GM19372 (cell line): ENCODE results near the gene TRANK1.
"Not testable (repeated sequence)": the region's sequence is repeated elsewhere in the genome, so short reads cannot be mapped to it uniquely, and the experiment has no call there.

ENCODE experiments used
- ATAC-seq: cut with Tn5 transposase; IDR thresholded peaks from one replicate; pipeline ENCODE4 v1.9.1; 2021; ENCODE audit warnings: mild to moderate bottlenecking, low read depth, moderate library complexity; ENCODE audit not compliant: unreplicated experiment

Gene TRANK1

GRCh38 chr3:36894914-36895313 is 49.9 kb downstream of the TRANK1 start:
- no peak for ATAC-seq

DNA sequence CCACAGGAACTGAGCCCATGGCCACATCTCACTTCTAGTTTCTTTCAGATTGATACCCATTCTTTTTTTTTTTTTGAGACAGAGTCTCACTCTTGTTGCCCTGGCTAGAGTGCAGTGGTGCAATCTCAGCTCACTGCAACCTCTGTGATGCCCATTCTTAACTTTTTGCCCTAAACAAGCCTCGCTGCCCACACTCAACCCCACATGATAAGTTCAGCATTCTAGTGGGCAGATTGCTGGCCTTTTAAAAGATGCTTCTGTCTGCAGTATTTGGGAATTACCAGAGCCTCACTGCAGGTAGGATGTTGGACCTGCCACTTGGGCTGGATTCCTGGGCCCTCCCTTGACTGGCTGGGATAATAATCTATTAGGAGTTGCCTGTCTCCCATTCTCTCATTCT is 51.0 kb downstream of the TRANK1 start:
- no peak for ATAC-seq

DNA sequence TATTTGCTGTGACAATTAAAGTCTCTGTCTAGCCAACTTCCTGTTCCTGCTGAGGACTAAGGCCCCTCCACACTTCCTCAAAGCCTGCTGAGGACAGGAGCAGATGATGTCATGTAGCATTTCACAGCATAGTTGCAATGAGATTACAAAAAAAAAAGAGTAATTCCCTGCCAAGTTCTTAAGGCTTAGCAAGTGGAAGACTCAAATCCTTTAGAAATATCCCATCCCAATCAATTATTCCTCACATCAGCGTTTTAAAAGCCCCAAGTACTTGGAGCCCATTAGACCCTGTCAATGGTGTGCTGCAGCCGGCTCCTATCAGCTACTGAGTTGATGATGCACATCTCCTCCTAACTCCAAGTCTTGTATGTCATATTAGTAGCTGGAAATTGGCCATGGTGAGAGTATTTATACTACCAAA is 51.7 kb downstream of the TRANK1 start:
- peak; percentile 43 for ATAC-seq

- ATAC-seq = no peak
These were observed 52.3 kb downstream of the TRANK1 start for GRCh38 chr3:36892457-36893136.

GRCh38 chr3:36891701-36892160 is 53.1 kb downstream of the TRANK1 start:
- ATAC-seq = peak; percentile 69

DNA sequence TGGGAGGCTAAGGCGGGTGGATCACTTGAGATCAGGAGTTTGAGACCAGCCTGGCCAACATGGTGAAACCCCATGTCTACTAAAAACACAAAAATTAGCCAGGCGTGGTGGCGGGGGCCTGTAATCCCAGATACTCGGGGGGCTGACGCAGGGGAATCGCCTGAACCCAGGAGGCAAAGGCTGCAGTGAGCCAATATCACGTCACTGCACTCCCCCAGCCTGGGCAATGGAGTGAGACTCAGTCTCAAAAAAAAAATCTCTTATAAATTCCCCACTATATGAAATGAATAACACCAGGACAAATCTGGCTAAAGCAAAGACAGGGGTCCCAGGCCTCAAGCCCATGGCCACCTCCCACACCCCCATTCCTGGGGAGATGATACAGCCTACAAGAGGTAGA is 53.8 kb downstream of the TRANK1 start:
- not testable (repeated sequence) for ATAC-seq

GRCh38 chr3:36890261-36890660 is 54.6 kb downstream of the TRANK1 start:
- ATAC-seq = no peak

- ATAC-seq = no peak
These were observed 63.1 kb downstream of the TRANK1 start for GRCh38 chr3:36881735-36882134.

GRCh38 chr3:36879842-36880241 is 65.0 kb downstream of the TRANK1 start:
- not testable (repeated sequence) for ATAC-seq

DNA sequence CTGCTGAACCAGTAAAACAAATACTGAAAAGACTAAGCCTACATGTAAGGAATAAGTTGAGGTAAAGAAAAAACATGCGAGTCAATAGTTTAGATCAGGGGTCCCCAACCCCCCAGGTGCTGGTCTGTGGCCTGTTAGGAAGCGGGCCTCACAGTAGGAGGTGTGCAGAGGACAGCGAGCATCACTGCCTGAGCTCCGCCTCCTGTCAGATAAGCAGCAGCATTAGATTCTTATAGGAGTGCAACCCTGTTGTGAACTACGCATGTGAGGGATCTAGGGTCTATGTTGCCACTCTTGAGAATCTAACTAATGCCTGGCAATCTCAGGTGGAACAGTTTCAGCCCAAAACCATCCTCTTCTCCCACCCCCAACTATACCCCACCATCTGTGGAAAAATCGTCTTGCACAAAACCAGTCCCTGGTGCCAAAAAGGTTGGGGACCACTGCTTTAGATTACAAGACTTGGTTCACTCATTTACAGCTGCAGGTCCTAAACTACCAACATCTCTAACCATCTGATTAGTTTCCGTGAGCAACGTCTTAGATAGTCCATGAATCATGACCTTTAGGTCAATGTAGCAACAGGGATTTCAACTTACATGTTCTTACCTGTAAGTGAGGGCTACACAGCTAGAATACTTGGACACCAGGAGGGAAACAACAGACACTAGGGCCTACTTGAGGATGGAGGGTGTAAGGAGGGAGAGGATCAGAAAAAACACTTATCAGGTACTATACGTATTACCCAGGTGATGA is 66.7 kb downstream of the TRANK1 start:
- ATAC-seq = no peak

DNA sequence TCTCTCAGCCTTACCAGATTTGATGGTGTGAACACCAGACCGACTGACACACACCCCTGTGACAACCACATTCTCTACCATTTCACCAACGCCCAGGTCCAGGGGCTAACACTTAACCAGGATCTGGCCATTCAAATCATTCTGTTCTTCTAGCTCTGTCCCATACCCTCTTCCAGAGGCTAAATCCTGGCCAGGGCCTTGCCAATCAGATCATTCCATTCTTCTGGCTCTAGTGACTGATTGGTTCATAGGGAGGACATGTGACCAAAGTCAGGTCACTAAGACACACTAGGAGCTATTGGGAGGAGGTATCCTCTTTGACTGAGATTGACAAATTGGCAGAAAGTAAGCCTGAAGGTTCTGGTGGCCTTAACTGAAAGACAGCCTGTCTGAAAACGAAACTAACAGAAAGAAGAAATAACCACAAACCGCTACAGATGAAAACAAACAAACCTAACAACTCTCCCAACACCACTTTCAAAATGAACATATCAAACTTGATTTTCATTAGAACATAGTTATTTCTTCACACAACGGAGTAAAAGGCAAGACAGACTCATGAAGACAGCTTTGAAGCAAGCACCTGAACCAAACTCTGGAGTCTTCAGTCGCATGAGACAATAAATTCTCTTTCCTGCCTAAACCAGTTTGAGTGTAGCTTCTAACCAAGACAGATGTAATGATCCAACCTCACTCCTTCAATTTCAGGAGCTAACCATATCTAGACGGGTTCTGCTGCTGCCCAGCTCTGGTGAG is 68.5 kb downstream of the TRANK1 start:
- ATAC-seq = peak; percentile 97

GRCh38 chr3:36875397-36875796 is 69.5 kb downstream of the TRANK1 start:
- no peak for ATAC-seq

DNA sequence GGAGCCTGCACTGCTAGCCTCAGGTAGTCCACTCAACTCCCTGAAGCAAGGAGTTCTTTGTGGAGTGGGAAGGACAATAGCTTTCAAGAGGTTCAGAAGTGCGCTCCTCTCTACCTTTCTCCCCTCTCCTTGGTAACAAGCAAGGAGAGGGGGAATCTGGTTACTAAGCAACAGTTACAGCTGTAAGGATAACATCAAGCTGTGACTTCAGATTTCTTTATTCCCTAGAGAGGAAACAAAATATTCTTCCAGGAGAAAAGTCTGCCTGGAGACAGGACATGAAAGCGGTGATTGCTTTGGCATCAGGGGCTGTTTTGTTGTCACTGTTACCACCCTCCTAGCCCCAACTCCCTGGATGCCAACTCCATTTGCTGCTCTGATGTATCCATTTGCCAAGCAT is 70.4 kb downstream of the TRANK1 start:
- no peak for ATAC-seq

DNA sequence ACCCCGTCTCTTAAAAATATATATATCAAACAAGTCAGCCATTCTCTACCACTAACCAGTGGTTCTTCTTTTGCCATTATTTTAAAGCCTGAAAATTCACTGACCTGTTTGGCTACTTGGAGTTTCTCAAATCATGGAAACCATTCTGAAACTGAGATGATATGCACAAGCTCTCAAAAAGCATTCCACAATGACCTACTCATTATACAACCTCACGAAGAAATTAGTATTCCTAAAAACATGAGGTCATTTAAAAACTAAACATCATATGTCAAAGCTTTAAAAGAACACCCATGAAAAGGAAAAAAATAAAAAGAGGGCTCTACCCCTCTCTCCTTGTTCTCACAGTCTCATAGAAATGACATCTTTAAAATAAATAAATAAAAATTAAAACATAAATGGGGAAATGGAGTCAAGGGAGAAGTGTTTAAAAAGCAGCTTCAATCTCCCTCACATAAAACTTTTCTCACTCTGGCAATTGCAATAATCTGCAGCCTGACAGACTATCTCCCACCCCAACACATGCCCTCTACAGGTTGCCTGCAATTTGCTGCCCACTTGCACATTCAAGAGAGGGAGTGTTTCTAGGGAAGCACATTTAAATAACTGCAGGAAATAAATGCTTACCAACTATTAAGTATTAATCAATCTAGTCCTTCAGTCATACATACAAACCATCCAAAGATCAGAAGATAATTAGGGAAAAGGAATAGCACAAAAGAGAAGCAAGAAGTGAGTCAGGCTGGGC is 73.3 kb downstream of the TRANK1 start:
- ATAC-seq = no peak

GRCh38 chr3:36868614-36869436 is 76.0 kb downstream of the TRANK1 start:
- ATAC-seq = peak; percentile 93

DNA sequence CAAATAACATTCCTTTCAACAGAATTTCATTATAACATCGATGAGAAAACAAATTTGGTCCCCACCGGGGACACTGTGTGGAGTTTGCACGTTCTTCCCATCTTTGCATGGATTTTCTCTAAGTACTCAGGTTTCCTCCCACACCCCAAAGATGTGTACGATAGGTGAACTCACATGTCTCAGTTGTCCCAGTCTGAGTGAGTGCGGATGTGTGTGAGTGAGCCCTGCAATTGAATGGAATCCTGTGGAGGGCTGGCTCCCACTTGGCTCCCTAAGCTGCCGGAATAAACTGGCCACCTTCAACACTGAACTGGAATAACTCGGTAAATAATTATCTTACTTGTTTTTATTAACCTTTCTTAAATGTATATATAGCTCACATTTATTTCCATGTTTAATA is 77.0 kb downstream of the TRANK1 start:
- no peak for ATAC-seq

- ATAC-seq = no peak
These were observed 78.5 kb downstream of the TRANK1 start for GRCh38 chr3:36866368-36866767.

DNA sequence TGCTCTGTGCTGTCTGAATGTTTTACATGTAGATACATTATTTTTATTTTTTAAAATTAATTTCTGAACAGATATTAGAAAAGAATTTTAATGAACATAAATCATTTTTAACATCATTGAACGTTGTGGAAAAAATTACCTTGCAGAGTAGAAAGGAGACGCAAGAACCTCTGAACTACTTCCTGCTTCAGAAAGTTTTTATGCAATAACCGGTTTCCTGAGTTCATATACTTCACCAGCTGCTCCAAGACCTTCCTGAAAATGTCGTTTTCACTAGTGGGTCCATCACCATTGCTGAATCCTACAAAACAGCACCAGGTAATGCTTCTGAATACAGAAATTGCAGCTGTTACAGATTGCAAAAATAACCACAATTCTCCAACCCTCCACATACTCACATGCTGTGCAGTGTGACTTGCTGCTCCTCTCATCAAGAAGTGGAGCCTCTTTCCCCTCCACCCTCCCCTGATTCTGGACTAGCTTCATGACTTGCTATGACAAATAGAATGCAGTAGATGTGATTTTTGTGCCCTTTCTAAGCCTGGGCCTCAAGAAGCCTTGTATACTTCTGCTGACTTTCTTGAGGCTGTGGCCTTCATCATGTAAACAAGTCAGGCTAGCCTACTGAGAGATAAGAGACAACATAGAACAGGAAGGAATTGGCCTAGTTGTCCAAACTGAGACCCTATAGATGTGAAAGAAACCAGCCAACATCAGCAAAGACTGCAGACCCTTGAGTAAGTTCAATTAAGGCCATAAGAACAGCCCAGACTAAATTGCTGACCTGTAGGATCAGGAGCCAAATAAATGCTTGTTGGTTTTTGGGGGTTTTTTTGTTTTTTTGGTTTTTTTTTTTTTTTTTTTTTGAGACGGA is 80.4 kb downstream of the TRANK1 start:
- no peak for ATAC-seq
